ENCODE data around the gene RPP14.
"Not testable (repeated sequence)": the region's sequence is repeated elsewhere in the genome, so short reads cannot be mapped to it uniquely, and the experiment has no call there.

The RPP14 gene

DNA sequence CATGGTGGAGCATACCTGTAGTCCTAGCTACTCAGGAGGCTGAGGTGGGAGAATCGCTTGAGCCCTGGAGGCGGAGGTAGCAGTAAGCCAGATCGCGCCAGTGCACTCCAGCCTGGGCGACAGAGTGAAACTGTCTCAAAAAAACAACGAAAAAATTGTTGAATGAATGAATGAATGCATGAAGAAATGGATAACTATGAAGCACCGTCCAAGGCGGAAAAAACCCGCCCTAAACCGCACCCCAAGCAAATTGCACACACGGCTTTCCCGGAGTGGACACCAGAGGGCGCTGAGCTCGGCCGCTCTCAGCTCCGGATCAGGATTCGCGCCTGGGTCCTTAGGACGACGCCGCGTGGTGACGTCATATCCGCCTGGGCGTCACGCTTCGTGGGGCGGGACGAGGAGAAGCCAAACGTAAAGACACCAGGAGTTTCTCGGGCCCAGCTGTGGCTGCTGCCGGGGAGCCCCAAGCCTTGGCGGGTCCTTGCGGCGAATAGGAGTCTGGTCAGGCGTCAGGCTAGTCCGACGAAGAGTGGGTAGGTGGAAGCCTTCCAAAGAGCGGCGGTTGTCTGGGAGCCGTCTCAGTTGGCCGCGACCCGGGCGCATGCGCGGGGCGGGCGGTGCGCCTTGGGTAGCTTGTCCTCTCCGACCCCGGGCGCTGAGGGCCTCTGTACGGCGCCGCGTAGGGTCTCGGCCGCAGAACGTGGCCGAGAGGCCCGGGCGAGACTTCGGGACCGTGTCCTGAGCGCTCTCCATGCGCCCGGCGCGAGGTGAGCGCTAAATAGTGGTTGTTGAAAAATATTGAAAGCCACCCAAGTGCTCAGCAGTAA is at the start of gene RPP14, which contains the start of gene HTD2:
RPP14 (plus strand) TSS at position 364 of the 830 bp plus-strand sequence. CDS start 4,085 bp downstream, outside the sequence.
HTD2 (plus strand) TSS at position 639 of the 830 bp plus-strand sequence. CDS start 11,094 bp downstream, outside the sequence.
- DNase-seq (ENCODE audit: low read depth) = peak; percentile 97

DNA sequence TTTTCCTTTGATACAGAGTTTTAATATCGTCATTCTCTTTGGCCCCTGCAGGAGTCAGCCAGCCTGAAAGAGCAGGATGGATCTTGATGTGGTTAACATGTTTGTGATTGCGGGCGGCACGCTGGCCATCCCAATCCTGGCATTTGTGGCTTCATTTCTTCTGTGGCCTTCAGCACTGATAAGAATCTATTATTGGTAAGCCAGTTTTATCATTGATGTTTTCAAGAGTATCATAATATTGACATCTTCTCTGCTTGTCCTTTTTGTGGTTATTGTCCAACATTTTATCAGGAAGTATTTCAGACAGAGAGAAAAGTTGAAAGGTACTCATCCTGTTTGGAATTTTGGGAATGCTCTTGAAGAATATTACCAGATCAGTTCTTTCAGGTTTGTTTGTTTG is 49.5 kb upstream of the RPP14 start:
- DNase-seq (ENCODE audit: low read depth) = no peak

DNA sequence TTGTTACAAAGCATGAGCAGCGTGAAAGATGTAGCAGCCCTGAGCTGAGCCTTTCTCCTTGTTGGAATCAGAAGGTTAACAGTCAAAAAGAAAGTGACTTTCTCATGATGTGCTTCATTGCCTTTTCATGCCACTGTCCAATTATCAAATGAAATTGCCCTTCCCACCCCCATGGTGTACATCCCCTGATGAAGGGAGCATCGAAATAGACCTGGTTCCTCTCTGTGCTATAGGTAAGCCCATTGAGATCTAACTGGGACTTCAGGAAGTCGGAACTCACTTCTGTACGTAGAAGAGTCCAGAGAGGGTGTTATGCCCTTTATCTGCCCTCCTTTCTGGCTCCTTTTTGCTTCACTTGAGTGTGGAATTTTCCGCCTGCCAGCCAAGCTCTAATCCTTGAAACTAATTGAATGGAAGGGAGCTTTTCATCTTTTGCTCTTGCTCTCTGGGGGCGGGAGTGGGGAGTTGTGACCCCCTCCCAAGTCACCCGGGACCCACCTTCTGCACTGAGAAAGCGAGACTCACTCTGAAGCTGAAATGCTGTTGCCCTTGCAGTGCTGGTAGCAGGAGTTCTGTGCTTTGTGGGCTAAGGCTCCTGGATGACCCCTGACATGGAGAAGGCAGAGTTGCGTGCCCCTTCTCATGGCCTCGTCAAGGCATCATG is 47.5 kb upstream of the RPP14 start:
- DNase-seq (ENCODE audit: low read depth) = no peak

DNA sequence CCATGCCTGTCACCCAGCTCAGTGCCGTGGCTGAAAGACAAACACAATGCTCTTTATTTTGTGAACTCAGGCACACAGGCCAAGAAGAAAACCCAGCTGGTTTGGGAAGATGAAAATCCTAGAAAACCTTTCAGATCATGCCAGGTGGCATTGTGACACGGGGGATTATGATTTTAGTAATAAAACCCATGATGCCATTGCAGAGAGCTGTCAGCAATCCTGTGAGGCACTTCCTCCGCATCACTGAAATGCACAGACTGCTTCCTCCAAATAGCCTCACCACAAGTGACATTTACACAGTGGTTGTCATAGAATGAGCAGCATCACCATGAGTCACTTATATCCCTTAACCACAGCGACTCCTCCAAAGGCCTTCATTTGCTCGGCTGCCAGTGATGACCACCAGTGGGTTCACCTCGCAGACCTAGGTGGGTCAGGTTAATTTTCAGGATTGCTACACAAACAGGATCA is 45.7 kb upstream of the RPP14 start:
- DNase-seq (ENCODE audit: low read depth) = no peak

DNA sequence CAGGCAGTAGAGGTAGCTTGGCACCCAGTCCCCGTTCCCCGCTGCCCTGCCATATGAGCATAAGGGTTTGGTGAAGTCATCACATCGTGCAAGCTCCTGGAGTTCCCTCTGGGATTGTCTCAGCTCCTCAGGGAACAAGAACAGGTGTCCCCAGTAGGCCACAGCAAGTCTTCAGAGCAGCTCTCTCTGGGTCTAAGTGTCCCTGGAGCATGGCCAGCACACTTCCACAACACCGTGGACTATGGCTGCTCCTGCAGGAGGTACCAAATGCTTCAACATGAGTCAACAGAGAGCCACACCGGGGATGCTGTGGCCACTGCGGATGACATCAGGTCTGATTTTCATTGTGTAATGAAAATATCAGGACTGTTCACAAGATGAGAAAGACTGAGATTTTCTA is 45.3 kb upstream of the RPP14 start:
- no peak for DNase-seq (ENCODE audit: low read depth)

DNA sequence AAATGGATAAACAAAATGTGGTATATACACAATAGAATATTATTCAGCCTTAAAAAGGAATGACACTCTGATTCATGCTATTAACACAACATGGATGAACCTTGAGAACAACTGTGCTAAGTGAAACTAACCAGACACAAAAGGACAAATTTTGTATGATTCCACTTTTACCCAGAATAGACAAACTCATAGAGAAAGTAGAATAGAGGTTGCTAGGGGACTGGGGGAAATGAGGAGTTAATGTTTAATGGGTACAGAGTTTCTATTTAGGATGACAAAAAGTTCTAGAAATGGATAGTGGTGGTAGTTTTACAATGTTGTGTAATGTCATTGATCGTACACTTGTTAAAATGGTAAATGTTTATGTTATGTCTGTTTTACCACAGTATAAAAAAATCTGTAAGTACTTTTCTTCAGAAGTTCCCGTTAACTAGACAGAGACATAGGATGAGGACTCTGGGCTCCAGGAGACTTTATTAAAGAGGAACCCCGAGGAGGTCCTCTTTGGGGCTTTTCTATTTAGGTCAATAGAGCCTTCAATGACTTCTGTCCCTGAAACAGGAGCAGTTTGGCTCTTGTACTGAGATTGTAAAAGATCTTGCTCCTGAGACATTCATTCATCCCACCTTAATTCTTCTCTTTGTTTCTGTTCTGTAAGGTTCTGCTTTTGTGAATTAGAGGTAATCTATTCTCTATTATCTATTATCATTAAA is 43.9 kb upstream of the RPP14 start:
- no peak for DNase-seq (ENCODE audit: low read depth)

DNA sequence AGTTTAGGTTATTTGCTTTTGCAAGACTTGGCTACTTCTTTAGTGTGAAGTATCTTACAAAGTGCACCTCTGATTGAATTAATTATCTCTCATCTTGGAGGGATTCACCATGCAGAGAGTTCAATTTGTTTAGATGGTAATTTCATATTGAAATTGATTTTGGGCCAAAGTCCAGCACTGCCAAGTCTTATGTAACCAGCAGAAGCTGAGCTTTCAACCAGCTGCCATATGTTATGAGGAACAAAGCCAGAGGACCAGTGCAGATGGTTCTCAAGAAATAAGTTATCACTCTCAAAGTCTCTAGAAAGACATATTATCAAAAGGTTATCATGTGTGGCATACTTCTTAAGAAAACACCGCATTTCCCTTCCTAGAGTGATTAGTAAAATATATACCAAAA is 39.5 kb upstream of the RPP14 start:
- DNase-seq (ENCODE audit: low read depth) = no peak

DNA sequence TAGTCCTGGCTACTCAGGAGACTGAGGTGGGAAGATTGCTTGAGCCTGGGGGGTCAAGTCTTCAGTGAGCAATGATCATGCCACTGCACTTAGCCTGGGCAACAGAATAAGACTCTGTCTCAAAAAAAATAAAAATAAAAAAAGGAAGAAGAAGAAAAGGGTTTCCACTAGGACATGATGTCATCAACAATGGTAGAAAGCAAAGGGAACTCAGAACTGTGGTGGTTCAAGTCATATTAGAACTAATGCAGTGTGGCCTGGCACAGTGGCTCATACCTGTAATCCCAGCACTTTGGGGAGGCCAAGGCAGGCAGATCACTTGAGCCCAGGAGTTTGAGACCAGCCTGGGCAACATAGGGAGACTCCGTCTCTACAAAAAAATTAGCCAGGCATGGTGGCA is 38.5 kb upstream of the RPP14 start:
- DNase-seq (ENCODE audit: low read depth) = not testable (repeated sequence)

DNA sequence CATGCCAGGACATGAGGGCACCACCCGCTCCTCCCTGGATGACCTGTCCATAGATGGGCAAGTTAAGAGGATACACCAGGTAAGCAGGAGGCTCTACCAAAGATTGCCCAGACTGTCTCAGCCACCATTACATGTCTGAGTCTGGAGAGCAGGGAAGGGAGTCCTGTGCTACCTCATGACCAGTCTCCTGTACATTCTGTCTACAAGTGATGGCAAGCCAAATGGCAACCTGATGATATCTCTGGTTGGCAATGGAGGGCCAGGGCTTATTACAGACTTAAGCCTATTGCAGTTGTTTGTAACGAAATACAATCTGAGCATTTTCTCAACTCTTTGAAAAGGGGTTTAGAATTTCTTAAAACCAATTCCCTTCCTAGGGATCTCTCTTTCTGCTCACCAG is 36.7 kb upstream of the RPP14 start:
- DNase-seq (ENCODE audit: low read depth) = no peak

DNA sequence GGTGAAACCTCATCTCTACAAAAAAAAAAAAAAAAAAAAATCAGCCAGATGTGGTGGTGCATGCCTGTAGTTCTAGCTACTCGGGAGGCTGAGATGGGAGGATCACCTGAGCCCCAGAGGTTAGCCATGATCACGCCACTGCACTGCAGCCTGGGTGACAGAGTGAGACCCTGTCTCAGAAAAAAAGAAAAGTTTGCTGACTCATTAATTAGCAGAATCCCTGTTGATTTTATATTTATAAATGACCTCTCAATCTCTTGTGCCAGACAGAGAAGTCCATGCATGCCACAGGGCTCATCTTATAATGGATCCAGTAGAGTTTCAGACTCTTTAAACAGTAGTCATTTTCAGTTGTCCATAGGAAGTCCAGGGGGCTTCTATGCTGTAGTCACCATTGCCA is 35.6 kb upstream of the RPP14 start:
- no peak for DNase-seq (ENCODE audit: low read depth)

DNA sequence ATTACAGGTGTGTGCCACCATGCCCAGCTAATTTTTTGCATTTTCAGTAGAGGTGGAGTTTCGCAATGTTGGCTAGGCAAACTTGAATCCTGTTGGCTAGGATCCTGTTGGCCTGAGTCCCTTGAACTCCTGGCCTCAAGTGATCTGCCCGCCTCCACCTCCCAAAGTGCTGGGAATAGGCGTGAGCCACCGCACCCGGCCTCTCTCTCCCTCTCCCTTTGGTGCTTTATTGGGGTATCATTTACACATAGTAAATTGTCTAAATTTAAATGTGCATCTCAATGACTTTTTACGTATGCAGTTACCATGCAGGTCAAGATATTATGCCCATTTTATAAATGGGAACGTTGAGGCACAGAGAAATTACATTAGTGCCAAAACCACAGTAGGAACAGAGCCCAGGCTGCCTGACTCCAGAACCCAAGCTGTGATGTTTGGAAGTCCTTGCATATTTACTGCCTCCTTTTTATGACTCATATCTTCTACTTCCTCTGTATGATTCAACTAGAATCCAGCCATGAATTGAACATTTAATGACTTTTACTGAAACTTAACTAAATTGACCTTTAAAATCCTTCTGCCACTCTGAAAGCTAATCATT is 34.0 kb upstream of the RPP14 start:
- DNase-seq (ENCODE audit: low read depth) = no peak

DNA sequence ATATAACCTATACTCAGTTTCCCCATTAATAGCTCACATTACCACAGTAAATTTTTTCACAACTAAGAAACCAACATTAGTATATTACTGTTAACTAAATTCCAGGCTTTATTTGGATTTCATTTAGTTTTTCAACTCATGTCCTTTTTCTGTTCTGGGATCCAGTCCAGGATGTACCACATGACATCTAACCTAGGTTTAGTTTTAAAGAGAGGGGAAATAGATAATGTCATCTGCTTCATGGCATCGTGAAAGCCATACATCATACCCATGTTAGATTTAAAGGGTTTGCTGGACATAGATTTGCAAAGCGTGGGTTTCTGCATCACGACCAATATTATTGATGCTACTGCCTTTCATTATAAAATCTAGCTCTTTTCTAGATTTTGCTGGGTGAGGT is 33.2 kb upstream of the RPP14 start:
- DNase-seq (ENCODE audit: low read depth) = no peak

DNA sequence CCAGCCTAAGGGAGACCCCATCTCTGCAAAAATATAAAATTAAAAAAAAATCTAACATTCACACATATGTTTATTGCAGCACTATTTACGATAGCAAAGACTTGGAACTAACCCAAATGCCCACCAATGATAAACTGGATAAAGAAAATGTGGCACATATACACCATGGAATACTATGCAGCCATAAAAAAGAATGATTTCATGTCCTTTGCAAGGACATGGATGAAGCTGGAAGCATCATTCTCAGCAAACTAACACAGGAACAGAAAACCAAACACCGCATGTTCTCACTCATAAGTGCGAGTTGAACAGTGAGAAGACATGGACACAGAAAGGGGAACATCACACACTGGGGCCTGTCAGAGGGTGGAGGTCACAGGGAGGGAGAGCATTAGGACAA is 32.7 kb upstream of the RPP14 start:
- not testable (repeated sequence) for DNase-seq (ENCODE audit: low read depth)

DNA sequence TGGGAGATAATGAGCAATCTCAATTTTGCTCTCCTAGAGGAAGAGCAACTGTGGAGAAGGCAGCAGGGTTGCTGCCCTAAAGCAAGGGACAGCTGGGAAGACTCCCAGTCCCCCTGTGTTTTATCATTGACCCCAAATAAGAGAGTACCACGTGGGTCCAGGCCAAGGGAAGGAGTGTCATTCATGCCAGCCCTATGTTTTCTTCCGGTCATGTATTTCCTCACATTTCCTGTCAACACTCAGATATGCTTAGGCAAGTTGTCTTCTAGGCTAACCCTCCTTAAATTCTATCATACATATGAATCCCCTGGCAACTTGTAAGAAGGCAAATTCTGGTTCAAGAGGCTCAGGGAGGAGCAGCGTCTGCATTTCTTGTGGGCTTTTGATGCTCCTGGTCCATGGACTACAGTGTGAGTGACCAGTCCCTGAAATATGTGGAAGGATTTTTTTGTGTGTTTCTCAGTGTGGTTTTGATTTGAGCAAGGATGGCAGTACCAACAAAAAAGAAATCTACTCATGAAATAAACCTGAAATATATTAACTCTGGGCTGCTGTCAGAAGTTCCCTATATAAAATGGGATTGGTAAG is 31.9 kb upstream of the RPP14 start:
- no peak for DNase-seq (ENCODE audit: low read depth)

DNA sequence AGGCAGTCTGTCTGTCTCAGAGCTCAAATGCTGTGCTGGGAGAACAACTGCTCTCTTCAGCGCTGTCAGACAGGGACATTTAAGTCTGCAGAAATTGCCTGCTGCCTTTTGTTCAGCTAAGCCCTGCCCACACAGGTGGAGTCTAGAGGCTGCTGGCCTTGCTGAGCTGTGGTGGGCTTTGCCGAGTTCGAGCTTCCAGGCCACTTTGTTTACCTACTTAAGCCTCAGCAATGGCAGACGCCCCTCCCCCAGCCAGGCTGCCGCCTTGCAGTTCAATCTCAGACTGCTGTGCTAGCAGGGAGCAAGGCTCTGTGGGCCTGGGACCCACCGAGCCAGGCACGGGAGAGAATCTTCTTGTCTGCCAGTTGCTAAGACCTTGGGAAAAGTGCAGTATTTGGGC is 25.0 kb upstream of the RPP14 start:
- no peak for DNase-seq (ENCODE audit: low read depth)

DNA sequence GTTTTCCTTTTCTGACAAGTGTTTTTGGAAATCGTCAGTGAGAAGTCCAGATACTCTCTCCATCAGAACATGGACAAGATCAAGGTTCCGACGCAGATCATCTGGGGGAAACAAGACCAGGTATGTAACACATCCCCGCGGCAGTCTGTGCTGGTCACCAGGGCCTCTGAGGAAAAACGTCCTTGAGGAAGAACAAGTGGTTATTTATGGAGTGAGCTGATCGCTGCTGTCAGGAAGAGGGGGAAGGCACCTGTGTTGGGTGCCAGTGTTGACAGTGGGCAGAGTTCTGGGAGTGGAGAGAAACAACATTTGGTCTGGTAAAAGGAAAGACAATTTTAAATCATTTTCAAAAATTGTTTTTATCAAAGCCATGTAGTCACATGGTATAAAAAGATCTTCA is 20.7 kb upstream of the RPP14 start:
- no peak for DNase-seq (ENCODE audit: low read depth)

DNA sequence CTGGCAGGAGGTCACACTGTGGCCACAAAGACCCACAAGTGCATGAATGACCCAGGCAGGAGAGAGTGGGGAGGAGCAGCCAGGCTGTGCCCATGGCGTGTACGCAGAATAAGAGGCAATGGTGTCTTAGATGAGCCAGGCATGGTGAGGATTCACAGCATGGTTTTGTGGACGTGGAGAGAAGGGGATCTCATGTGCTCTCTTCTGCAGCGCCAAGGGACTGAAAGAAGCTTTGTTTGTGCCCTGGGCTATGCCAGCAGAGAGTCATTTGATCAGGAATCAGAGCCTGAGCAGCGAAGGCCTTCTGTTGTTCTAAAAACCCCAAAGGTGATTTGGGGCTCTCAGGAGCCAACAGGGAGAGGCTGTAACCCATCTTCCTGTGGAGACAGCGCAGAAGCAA is 18.7 kb upstream of the RPP14 start:
- no peak for DNase-seq (ENCODE audit: low read depth)

DNA sequence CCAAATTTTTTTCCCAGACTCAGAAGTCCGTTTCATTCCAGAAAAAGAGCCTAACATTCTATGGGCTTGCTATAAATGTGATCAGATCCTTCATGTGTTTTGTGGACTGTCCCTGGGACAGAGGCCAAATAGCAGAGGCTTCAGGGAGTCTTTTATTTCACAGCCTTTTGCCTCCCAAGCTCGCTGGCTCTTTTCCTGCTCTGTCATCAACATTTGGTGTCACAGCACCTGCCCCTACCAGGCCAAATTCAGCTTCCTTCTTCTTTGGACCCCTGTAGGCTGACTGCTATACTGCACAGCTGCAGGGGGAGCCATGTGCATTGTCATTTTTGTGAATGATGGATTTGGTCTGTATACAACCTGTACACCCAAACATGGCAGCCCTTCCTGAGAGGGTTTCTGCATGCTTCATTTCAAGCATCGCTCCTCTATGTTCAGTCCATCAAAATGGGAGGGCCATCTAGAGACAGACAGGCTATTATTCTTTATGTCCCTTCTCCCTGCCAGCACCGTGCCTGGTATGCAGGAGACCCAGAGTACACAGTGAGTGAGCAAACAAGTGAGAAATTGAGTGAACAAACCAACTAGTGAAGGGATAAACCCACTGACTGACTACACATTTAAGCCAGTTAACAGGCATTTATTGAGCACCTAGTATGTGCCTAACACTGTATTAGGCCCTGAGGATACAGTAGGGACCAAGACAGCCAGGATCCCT is 17.9 kb upstream of the RPP14 start:
- no peak for DNase-seq (ENCODE audit: low read depth)

DNA sequence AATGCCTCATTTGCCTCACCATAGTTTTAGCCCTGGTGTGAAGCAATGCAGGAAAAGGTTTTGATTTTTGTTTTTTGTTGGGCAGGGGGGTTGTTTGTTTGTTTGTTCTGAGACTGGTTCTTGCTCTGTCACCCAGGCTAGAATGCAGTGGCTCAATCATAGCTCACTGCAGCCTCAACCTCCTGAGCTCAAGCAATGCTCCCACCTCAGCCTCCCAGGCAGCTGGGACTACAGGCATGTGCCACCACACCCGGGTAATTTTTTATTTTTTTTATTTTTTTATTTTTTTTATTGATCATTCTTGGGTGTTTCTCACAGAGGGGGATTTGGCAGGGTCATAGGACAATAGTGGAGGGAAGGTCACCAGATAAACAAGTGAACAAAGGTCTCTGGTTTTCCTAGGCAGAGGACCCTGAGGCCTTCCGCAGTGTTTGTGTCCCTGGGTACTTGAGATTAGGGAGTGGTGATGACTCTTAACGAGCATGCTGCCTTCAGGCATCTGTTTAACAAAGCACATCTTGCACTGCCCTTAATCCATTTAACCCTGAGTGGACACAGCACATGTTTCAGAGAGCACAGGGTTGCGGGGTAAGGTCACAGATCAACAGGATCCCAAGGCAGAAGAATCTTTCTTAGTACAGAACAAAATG is 17.0 kb upstream of the RPP14 start:
- DNase-seq (ENCODE audit: low read depth) = not testable (repeated sequence)

DNA sequence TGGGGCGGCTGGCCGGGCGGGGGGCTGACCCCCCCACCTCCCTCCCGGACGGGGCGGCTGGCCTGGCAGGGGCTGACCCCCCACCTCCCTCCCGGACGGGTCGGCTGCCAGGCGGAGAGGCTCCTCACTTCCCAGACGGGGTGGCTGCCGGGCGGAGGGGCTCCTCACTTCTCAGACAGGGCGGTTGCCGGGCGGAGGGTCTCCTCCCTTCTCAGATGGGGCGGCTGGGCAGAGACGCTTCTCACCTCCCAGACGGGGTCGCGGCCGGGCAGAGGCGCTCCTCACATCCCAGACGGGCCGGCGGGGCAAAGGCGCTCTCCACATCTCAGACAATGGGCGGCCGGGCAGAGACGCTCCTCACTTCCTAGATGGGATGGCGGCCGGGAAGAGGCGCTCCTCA is 15.6 kb upstream of the RPP14 start:
- not testable (repeated sequence) for DNase-seq (ENCODE audit: low read depth)

All from activated T-cell treated with anti-CD3 and anti-CD28 coated beads for 24 hours (primary cell).